Right lobe of liver (tissue), 4 donors: ENCODE results near the gene LSMEM2.

Source experiments
- CTCF ChIP-seq, 4 donors: fragments of 200-600 bp in 3 of 4; fragments of 450-650 bp in 1 of 4; IDR thresholded peaks; one replicate each; pipeline versions ENCODE4 v1.5.1 to v1.8.0; 2016 to 2022; ENCODE audit warnings: antibody characterized with exemption in 4 of 4, mild to moderate bottlenecking in 2 of 4
- POLR2A ChIP-seq: fragments of 450-650 bp; IDR thresholded peaks from one replicate; pipeline ENCODE4 v1.6.1; 2017; ENCODE audit warnings: antibody characterized with exemption, mild to moderate bottlenecking
- donor health status: DM: no; HTN: no; CAD: no.
- donor health status: DM: no; HTN: no; CAD: no.
- donor health status: DM: no; HTN: yes; CAD: no.

GRCh38 chr3:50258979-50259378, 19.9 kb upstream of the LSMEM2 start:
- TF ChIP-seq CTCF (IDR thresholded peaks at IDR 0.05), result no peak
- no peak for TF ChIP-seq POLR2A
